Activated T-cell treated with anti-CD3 and anti-CD28 coated beads, Interleukin-2, amount 50 U/mL, for 72 hours (primary cell): Measurements from ENCODE around the gene LRP1. TPM values are rescaled to one million over a fixed set of nuclear protein-coding genes. Genes with fewer than 3 reads are reported as not detected.

Experiments
- ATAC-seq, 2 donors: fragments of 150-1000 bp; cut with Tn5 transposase; replicated peaks in 1 of 2; 2 replicates each; pipeline ENCODE4 v1.10.0; 2021; ENCODE audit warnings: moderate library complexity in 2 of 2, mild to moderate bottlenecking in 1 of 2
- DNase-seq, 2 donors: peaks; one replicate each; pipeline ENCODE4 v3.0.0; 2021 to 2022; ENCODE audit warnings: mixed read lengths in 1 of 2
- H3K27ac Mint-ChIP-seq: one replicate; pipeline ENCODE4 v1.8.0; 2022; ENCODE audit warnings: mild to moderate bottlenecking, moderate library complexity, mixed read lengths
- H3K27me3 Mint-ChIP-seq: one replicate; pipeline ENCODE4 v1.8.0; 2022; ENCODE audit warnings: low read depth, mixed read lengths
- H3K36me3 Mint-ChIP-seq, 2 donors: one replicate each; pipeline ENCODE4 v1.8.0; 2022; ENCODE audit warnings: mixed read lengths in 2 of 2, mild to moderate bottlenecking in 1 of 2; ENCODE audit not compliant: insufficient read depth in 2 of 2
- H3K4me1 Mint-ChIP-seq: one replicate; pipeline ENCODE4 v1.8.0; 2022; ENCODE audit warnings: low read depth, mixed read lengths
- H3K4me3 Mint-ChIP-seq, 2 donors: one replicate each; pipeline ENCODE4 v1.8.0; 2022; ENCODE audit warnings: mild to moderate bottlenecking in 2 of 2, mixed read lengths in 2 of 2, moderate library complexity in 2 of 2
- H3K9me3 Mint-ChIP-seq, 2 donors: one replicate each; pipeline ENCODE4 v1.8.0; 2022; ENCODE audit warnings: mixed read lengths in 2 of 2
- total RNA-seq, 2 donors: library from RNA; stranded (reverse); gene quantifications; one replicate each; pipeline ENCODE4 v1.2.3, GENCODE V29; 2022

Gene LRP1
- total RNA-seq, 2 donors from 2014 or later, result 3.2 to 4.8 TPM

- Mint-ChIP-seq H3K27ac (no peak overlapping the region), H3K4me1 (peaks cover 8% of the 10 kb centered on the region), H3K27me3 (no peaks in the 10 kb centered on the region), H3K9me3 (no peaks in the 10 kb centered on the region), H3K36me3 (no peaks in the 10 kb centered on the region), H3K4me3 (no peak overlapping the region)
- ATAC-seq (peak in 1 of 2 donors; percentile 52), DNase-seq (peak; percentile 71 to 73)
Observed at GRCh38 chr12:57175428-57176138, 47.3 kb downstream of the LRP1 start.

- H3K27me3 Mint-ChIP-seq, result no peaks in the 10 kb centered on the region
- peaks cover 8% of the 10 kb centered on the region for H3K4me1 Mint-ChIP-seq
- no peak overlapping the region for H3K27ac Mint-ChIP-seq
- no peak overlapping the region for H3K4me3 Mint-ChIP-seq
- DNase-seq, result no peak
- no peaks in the 10 kb centered on the region for H3K36me3 Mint-ChIP-seq
- H3K9me3 Mint-ChIP-seq, result no peaks in the 10 kb centered on the region
- ATAC-seq, result no peak
Observed at GRCh38 chr12:57176139-57176477, 47.8 kb downstream of the LRP1 start.

- H3K9me3 Mint-ChIP-seq, result no peaks in the 10 kb centered on the region
- no peak for DNase-seq
- peaks cover 8% of the 10 kb centered on the region for H3K4me1 Mint-ChIP-seq
- no peak overlapping the region for H3K4me3 Mint-ChIP-seq
- no peak overlapping the region for H3K27ac Mint-ChIP-seq
- H3K36me3 Mint-ChIP-seq, result no peaks in the 10 kb centered on the region
- no peaks in the 10 kb centered on the region for H3K27me3 Mint-ChIP-seq
- ATAC-seq, result no peak
Observed at GRCh38 chr12:57176846-57177245, 48.6 kb downstream of the LRP1 start.

GRCh38 chr12:57177354-57177753, 49.1 kb downstream of the LRP1 start:
- Mint-ChIP-seq H3K4me3 (no peak overlapping the region), H3K27me3 (no peaks in the 10 kb centered on the region), H3K9me3 (no peaks in the 10 kb centered on the region), H3K4me1 (peaks cover 8% of the 10 kb centered on the region), H3K36me3 (no peaks in the 10 kb centered on the region), H3K27ac (no peak overlapping the region)
- DNase-seq (no peak), ATAC-seq (no peak)

- Mint-ChIP-seq H3K27me3 (no peaks in the 10 kb centered on the region), H3K9me3 (no peaks in the 10 kb centered on the region), H3K4me1 (peaks cover 12% of the 10 kb centered on the region), H3K36me3 (no peaks in the 10 kb centered on the region), H3K27ac (no peak overlapping the region), H3K4me3 (no peak overlapping the region)
- DNase-seq (no peak), ATAC-seq (no peak)
Observed at GRCh38 chr12:57178213-57178612, 49.9 kb downstream of the LRP1 start.

- H3K27me3 Mint-ChIP-seq, result no peaks in the 10 kb centered on the region
- peaks cover 12% of the 10 kb centered on the region for H3K4me1 Mint-ChIP-seq
- H3K27ac Mint-ChIP-seq, result no peak overlapping the region
- H3K9me3 Mint-ChIP-seq, result no peaks in the 10 kb centered on the region
- H3K4me3 Mint-ChIP-seq, result no peak overlapping the region
- no peak for DNase-seq
- H3K36me3 Mint-ChIP-seq, result no peaks in the 10 kb centered on the region
- ATAC-seq, result no peak
Observed at GRCh38 chr12:57179331-57180086, 51.2 kb downstream of the LRP1 start.

- DNase-seq, result no peak
- H3K27me3 Mint-ChIP-seq, result no peaks in the 10 kb centered on the region
- H3K4me1 Mint-ChIP-seq, result peaks cover 12% of the 10 kb centered on the region
- no peak overlapping the region for H3K4me3 Mint-ChIP-seq
- no peak for ATAC-seq
- no peaks in the 10 kb centered on the region for H3K9me3 Mint-ChIP-seq
- H3K36me3 Mint-ChIP-seq, result no peaks in the 10 kb centered on the region
- no peak overlapping the region for H3K27ac Mint-ChIP-seq
Observed at GRCh38 chr12:57180321-57180989, 52.2 kb downstream of the LRP1 start.

GRCh38 chr12:57181072-57181471, 52.8 kb downstream of the LRP1 start:
- DNase-seq, result no peak
- Mint-ChIP-seq H3K9me3 (no peaks in the 10 kb centered on the region), H3K4me1 (peaks cover 10% of the 10 kb centered on the region), H3K27me3 (no peaks in the 10 kb centered on the region), H3K4me3 (no peak overlapping the region), H3K27ac (no peak overlapping the region), H3K36me3 (no peaks in the 10 kb centered on the region)
- ATAC-seq, result no peak

- Mint-ChIP-seq H3K9me3 (no peaks in the 10 kb centered on the region), H3K27me3 (no peaks in the 10 kb centered on the region), H3K4me3 (no peak overlapping the region), H3K4me1 (peaks cover 8% of the 10 kb centered on the region), H3K36me3 (no peaks in the 10 kb centered on the region), H3K27ac (no peak overlapping the region)
- DNase-seq (no peak), ATAC-seq (no peak)
Observed at GRCh38 chr12:57181561-57182155, 53.4 kb downstream of the LRP1 start.

GRCh38 chr12:57182918-57183575, 54.8 kb downstream of the LRP1 start:
- Mint-ChIP-seq H3K4me3 (no peak overlapping the region), H3K27ac (no peak overlapping the region), H3K36me3 (no peaks in the 10 kb centered on the region), H3K9me3 (no peaks in the 10 kb centered on the region), H3K4me1 (peaks cover 8% of the 10 kb centered on the region), H3K27me3 (no peaks in the 10 kb centered on the region)
- peak; percentile 93 to 96 for ATAC-seq
- DNase-seq, result peak; percentile 82 to 87

- Mint-ChIP-seq H3K4me3 (no peak overlapping the region), H3K27ac (no peak overlapping the region), H3K9me3 (no peaks in the 10 kb centered on the region), H3K4me1 (peaks cover 8% of the 10 kb centered on the region), H3K27me3 (no peaks in the 10 kb centered on the region), H3K36me3 (no peaks in the 10 kb centered on the region)
- ATAC-seq (no peak), DNase-seq (no peak)
Observed at GRCh38 chr12:57183939-57184725, 55.8 kb downstream of the LRP1 start.

GRCh38 chr12:57185403-57185802, 57.1 kb downstream of the LRP1 start:
- ATAC-seq (no peak), DNase-seq (no peak)
- Mint-ChIP-seq H3K36me3 (no peaks in the 10 kb centered on the region), H3K27ac (no peak overlapping the region), H3K4me1 (peaks cover 8% of the 10 kb centered on the region), H3K27me3 (no peaks in the 10 kb centered on the region), H3K9me3 (no peaks in the 10 kb centered on the region), H3K4me3 (no peak overlapping the region)
